Activated T-helper 1 cell treated with anti-CD3 and anti-CD28 coated beads, Interleukin-2, amount 50 U/mL, for 16 hours (primary cell): ENCODE measurements around the gene AGAP1.

Source experiments
- DNase-seq, 2 donors: peaks; one replicate each; pipeline ENCODE4 v3.0.0-alpha.2; 2020; ENCODE audit warnings: low read depth in 1 of 2, low spot score in 1 of 2

Gene AGAP1

DNA sequence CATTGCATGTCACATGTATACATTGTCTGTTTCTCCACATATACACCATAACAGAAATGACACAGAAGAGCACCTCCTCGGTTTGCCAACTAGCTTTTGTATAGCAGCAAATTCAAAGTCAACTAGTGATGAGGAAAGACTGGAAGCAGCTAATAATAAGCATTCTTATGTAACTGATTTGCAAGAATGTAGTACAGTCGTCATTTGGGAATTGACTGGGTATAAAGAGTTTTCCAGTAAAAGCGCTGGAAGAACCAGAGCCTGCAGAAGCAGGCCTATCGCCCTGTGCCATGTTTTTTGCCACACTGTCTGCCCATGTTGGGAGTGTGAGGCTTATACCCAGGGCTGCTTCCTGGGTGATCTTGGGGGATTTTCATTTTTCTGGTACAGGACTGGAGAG is 363.8 kb downstream of the AGAP1 start:
- DNase-seq = no peak

DNA sequence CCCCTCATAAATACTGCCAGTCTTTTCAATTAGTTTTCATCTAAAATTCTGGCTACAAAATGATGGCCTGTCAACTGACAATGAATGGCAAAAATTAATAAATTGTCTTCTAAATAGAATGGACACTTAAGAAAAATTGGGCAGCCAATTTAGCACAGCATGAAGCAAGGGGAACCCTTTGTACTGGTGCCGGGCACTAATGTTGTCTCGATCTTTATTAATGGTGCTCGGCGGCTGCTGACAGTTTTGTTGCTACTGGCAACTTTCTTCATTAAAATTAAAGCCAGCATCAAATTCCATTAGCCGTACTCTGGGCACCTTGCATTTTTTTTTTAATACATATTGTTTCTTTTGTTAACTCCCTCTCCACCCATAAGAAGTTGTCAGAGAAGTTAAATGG is 365.0 kb downstream of the AGAP1 start:
- DNase-seq = no peak

- no peak for DNase-seq
These were observed 365.8 kb downstream of the AGAP1 start for GRCh38 chr2:235859651-235860050.

- DNase-seq = no peak
These were observed 366.3 kb downstream of the AGAP1 start for GRCh38 chr2:235860111-235860510.

GRCh38 chr2:235860871-235861270 is 367.0 kb downstream of the AGAP1 start:
- no peak for DNase-seq

DNA sequence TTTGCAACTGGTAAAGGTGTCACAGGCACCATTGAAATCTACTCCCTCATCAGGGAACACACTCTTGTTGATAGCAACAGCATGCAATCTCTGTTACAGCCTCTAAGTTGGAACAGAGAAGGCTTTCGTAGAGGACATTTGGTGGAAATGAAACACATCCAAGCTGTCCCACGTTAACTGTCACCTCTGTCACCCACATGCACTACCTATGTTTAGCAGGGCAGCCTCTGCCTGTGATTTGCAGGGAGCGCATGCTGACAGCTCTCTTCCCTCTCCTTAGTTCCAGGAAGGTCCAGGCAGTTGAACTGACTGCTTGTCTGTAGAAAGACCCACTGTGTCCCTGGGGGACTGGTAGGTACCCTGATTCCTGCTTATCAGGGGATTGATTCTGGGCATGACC is 367.5 kb downstream of the AGAP1 start:
- no peak for DNase-seq

DNA sequence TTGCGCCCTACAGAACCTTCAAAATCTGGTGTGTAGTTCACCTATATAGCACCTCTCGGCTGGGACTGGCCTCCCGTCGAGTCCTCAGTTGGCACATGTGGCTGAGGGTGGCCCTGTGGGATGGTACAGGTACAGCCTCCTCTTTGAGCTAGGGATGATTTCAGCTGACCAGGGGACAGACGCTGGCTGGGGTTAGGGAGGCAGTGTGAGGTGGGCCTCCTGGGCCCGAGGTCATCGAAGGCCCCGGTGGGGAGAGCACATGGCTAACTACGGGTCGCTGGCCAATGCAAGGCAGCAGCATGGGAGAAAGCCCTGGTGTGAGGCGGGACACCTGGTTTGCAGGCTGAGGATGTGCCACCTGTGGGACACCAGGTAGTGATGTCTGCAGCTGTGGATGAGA is 369.6 kb downstream of the AGAP1 start:
- no peak for DNase-seq

DNA sequence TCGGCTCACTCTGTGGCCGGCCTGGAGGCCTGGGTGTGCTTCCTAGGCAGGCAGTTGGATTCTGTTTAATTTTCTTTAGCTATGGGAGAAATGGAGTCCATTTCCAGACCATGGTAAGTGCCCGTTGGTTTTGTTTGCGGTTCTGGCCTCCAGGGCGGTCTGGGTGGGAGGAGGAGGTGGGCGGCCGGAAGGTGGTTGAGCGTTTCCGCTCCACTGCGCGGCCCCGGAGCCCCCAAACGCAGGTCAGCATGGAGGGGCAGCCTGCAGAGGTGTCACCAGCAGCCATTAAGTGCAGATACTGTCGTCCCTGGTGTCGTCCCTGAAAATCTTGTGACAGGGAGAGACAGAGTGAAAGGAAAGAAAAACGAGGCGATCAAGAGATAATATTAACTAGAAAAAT is 370.5 kb downstream of the AGAP1 start:
- no peak for DNase-seq

GRCh38 chr2:235864733-235865515 is 371.1 kb downstream of the AGAP1 start:
- DNase-seq = no peak

GRCh38 chr2:235866373-235866772 is 372.5 kb downstream of the AGAP1 start:
- DNase-seq = no peak

DNA sequence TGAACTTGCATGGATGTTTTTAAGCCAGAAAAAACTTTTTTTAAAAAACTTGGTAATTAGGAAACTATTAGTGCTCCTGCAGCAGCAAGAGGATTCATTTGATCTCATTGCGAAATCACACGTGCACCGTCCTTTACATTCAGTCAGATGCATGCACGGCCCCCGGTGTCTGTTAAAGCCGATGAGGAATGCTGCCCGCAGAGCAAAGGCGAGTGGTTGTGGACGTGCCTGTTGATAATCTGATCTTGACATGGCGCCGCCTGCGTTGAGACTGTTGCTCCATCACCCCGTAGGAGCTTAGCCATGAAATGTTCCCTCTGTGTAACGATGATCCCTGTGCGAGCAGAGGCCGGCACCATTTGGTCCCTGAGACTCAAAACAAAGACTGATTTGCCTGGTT is 374.4 kb downstream of the AGAP1 start:
- DNase-seq = no peak

DNA sequence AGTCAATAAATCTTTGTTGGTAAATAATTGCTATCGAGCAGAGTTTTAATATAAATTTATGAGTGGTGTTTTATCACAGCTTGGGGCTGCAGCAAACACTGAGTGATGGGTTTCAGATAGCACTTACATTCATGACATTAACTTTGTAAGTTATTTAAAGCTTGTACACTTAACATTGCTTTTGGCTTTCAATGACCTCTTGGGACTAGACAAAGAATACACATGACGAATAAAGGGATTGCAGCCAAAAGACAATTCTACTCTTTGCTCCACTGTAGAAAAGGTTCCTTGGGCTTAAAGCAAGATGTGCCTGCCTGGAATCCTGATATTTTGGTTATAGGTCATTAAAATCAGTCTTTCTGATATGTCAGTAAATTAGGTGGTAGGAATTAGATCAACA is 374.8 kb downstream of the AGAP1 start:
- no peak for DNase-seq

- DNase-seq = no peak
These were observed 376.7 kb downstream of the AGAP1 start for GRCh38 chr2:235870515-235870914.

DNA sequence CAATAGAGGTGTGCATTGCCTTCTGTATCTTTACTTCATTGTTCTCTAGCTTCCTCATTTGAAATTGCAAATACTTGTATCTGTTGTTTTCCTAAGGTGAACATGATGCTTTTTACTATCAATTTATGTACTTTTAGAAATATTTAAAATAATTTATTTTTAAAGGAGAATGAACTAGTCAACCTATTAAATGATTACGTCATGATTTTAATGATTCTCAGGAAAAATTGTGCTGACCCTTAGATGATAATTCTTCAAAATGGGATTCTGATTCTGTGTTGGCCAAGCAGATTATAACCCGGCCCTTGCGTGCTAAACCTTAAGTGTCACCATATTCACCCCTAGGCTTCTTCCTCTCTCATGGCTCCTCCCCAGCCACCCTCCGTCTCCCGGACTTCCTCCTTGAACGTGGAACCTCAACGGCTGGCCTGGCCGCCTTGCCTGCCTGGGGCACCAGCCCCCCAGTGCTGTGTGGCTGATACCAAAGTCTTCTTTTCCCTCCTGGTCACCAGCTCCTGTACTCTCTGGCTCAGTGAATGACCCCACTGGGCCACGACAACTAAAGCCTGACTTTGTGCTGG is 382.3 kb downstream of the AGAP1 start:
- no peak for DNase-seq

- no peak for DNase-seq
These were observed 383.5 kb downstream of the AGAP1 start for GRCh38 chr2:235877275-235877802.

DNA sequence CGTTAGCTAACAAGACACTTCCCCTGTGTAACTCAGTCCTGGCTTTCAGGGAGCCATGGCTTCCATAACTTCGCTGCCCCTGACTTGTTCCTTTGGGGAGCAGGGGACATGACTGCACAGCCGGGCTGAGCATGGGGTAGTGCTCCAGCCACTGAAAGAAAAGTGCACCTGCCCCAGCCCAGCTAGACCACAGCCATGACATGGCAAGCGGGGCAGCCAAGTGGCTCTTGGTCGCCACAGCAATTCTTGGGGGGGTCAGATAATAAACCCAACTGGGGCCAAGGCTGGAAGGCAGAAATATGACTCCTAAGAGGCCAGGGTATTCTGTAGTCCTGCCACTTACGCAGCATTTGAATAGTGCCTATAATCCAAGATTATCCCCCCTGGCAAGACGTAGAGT is 385.3 kb downstream of the AGAP1 start:
- DNase-seq = no peak

- no peak for DNase-seq
These were observed 389.8 kb downstream of the AGAP1 start for GRCh38 chr2:235883675-235884074.

DNA sequence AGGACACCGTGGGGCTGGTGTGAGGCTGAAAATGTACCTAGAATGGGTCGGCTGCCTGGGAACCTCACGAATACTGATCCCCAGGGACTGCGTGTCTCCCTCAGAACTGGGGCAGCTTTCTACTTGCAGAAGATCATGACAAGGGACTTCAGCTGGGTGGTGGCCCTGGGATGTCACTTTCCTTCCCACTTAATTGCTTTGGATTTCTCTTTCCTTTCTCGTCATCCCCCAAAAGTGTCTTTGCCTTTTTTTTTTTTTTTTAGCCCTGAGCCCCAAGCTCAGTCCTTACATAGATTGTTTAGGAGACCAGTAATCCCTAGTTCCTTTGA is 395.4 kb downstream of the AGAP1 start:
- DNase-seq = no peak

DNA sequence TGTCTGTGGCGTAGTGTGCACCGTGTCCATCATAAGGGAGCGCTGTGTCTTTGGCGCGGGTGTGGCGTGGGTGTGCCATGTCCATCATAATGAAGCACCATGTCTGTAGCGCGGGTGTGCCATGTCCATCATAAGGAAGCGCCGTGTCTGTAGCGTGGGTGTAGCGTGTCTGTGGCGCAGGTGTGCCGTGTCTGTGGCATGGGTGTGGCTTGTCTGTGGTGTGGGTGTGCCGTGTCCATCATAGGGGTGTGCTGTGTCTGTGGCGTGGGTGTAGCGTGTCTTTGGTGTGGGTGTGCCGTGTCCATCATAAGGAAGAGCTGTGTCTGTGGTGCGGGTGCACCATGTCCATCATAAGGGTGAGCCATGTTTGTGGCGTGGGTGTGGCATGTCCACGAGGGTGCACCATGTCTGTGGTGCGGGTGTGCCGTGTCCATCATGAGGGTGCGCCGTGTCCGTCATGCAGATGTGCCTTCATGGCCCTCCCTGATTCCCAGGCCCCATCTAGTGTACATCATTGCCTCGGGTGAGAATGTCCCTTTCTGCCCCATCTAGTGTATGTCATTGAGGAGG is 399.4 kb downstream of the AGAP1 start:
- DNase-seq = no peak

GRCh38 chr2:235894839-235895238 is 401.0 kb downstream of the AGAP1 start:
- DNase-seq = no peak

DNA sequence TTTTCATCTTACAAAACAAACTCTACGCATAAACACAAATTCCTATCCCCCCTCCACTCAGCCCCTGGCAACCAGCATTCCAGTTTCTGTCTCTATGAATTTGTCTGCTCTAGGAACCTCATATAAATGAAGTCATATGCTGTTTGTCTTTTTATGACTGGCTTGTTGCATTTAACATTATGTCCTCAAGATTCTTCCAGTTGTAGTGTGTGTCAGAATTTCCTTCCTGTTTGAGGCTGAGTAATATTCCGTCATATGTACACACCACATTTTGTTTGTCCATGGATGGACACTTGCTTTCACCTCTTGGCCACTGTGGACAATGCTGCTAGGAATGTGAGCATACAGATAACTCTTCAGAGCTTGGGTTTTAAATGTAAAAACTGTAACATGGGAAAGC is 402.2 kb downstream of the AGAP1 start:
- DNase-seq = no peak

- no peak for DNase-seq
These were observed 404.1 kb downstream of the AGAP1 start for GRCh38 chr2:235897992-235898391.

DNA sequence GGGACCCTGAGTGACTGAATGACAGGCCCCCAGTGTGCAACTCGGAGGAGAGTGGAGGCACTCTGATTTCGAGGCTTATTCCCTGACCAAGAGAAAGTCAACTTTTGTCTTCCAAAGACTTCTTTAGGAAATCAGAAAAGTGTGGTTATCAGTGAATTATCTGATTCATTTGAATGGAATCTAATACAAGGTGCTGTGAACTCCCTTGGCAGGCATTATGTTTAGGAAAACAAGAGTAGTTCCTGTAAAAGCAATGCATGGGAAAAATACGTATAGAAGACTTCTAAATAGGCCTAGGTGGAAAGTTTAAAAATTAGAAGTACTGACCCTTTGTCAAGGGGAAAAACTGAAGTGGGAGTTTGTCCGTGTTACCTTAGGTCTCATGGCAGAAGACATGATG is 404.9 kb downstream of the AGAP1 start:
- DNase-seq = no peak
